Measurements from ENCODE around the gene ZBTB25. TPM values are rescaled to one million over a fixed set of nuclear protein-coding genes. Genes with fewer than 3 reads are reported as not detected.
A peak's percentile ranks its signal among the peaks of the same experiment; 100 is the strongest.

Gene ZBTB25
- total RNA-seq, 1 experiment from 2014 or later = 4.0 TPM

GRCh38 chr14:64542836-64543201 is 39.2 kb upstream of the ZBTB25 start:
- CTCF ChIA-PET = interaction anchor here (0.7 to 1.1 kb wide), 4 partner anchors 31 to 349 kb away, joined by 3 to 5 read pairs (median 4); no protein-coding TSS in a partner anchor
- H3K4me2 ChIP-seq (ENCODE audit: low read length) = peak overlapping the region; percentile 25

GRCh38 chr14:64541972-64542835 is 38.6 kb upstream of the ZBTB25 start:
- CTCF ChIA-PET = interaction anchor here (1.1 kb wide), 1 partner anchor 94 kb away, joined by 5 read pairs; no protein-coding TSS in a partner anchor
- intact Hi-C loops (cut with micrococcal nuclease) = loop anchor here (2.0 kb wide), 1 partner anchor 27 kb away; no protein-coding TSS in a partner anchor
- Histone ChIP-seq H3K9ac (ENCODE audit: low read length) (no peak overlapping the region), H4K20me1 (ENCODE audit: low read length) (no peaks in the 10 kb centered on the region), H3K27ac (ENCODE audit: low read length) (no peak overlapping the region), H3K79me2 (ENCODE audit: low read length) (no peaks in the 10 kb centered on the region), H3F3A (ENCODE audit: low read length, unreplicated experiment) (no peaks in the 10 kb centered on the region), H3K4me2 (ENCODE audit: low read length) (peak overlapping the region; percentile 25), H3K36me3 (ENCODE audit: low read depth, low read length) (no peaks in the 10 kb centered on the region), H3K27me3 (ENCODE audit: low read length) (no peaks in the 10 kb centered on the region), H3K9me3 (ENCODE audit: low read length) (no peaks in the 10 kb centered on the region), H2AFZ (ENCODE audit: low read length) (no peak overlapping the region), H3K9me2 (replicated peaks; ENCODE audit: low read length) (no peaks in the 10 kb centered on the region), H3K4me3 (ENCODE audit: low read length) (no peak overlapping the region), H3K4me1 (ENCODE audit: insufficient read depth, low read length) (peaks cover 19% of the 10 kb centered on the region)
- POLR2A ChIA-PET (ENCODE audit: unreplicated experiment) = interaction anchor here (0.6 to 1.5 kb wide), 2 partner anchors 87 to 617 kb away, joined by 5 to 8 read pairs; no protein-coding TSS in a partner anchor
- no peak for ATAC-seq
- no TSS peak for BruUV-seq (replicated peaks)
- DNase-seq = no peak
- TF ChIP-seq EZH2phosphoT487 (IDR thresholded peaks at IDR 0.05; ENCODE audit: borderline replicate concordance, low read length) (no peak), EZH2 (IDR thresholded peaks at IDR 0.05; ENCODE audit: low read length, unreplicated experiment) (no peak), CTCF (conservative IDR thresholded peaks at IDR 0.05; ENCODE audit: low read depth, low read length) (no peak)

More at GRCh38 chr14:64542836-64543201, 39.2 kb upstream of the ZBTB25 start:
- Histone ChIP-seq H3K79me2 (ENCODE audit: low read length) (no peaks in the 10 kb centered on the region), H3K9me2 (replicated peaks; ENCODE audit: low read length) (no peaks in the 10 kb centered on the region), H3K36me3 (ENCODE audit: low read depth, low read length) (no peaks in the 10 kb centered on the region), H4K20me1 (ENCODE audit: low read length) (no peaks in the 10 kb centered on the region), H3K9me3 (ENCODE audit: low read length) (no peaks in the 10 kb centered on the region), H2AFZ (ENCODE audit: low read length) (no peak overlapping the region), H3K4me1 (ENCODE audit: insufficient read depth, low read length) (peaks cover 19% of the 10 kb centered on the region), H3F3A (ENCODE audit: low read length, unreplicated experiment) (no peaks in the 10 kb centered on the region), H3K27me3 (ENCODE audit: low read length) (no peaks in the 10 kb centered on the region), H3K4me3 (ENCODE audit: low read length) (peak overlapping the region; percentile 19; the same call in 1 of the 2 replicates), H3K27ac (ENCODE audit: low read length) (no peak overlapping the region), H3K9ac (ENCODE audit: low read length) (no peak overlapping the region)
- TF ChIP-seq EZH2phosphoT487 (IDR thresholded peaks at IDR 0.05; ENCODE audit: borderline replicate concordance, low read length) (no peak), CTCF (conservative IDR thresholded peaks at IDR 0.05; ENCODE audit: low read depth, low read length) (no peak), EZH2 (IDR thresholded peaks at IDR 0.05; ENCODE audit: low read length, unreplicated experiment) (no peak)
- ATAC-seq (no peak), DNase-seq (no peak)
- POLR2A ChIA-PET (ENCODE audit: unreplicated experiment) = interaction anchor here (0.6 to 1.5 kb wide), 2 partner anchors 86 to 618 kb away, joined by 5 to 8 read pairs; no protein-coding TSS in a partner anchor
- intact Hi-C loops (cut with micrococcal nuclease) = loop anchor here (2.0 kb wide), 1 partner anchor 26 kb away; no protein-coding TSS in a partner anchor
- no TSS peak for BruUV-seq (replicated peaks)
